GM18508 (cell line): Measurements from ENCODE around the gene OR52A1.
"Not testable (repeated sequence)": the region's sequence is repeated elsewhere in the genome, so short reads cannot be mapped to it uniquely, and the experiment has no call there.

ENCODE experiments used
- ATAC-seq: cut with Tn5 transposase; IDR thresholded peaks from one replicate; pipeline ENCODE4 v1.9.1; 2021; ENCODE audit warnings: moderate number of reproducible peaks; ENCODE audit not compliant: insufficient read depth, unreplicated experiment

OR52A1 gene

GRCh38 chr11:5154657-5155056 lies at the start of gene OR52A1:
OR52A1 (minus strand) TSS chr11:5154757; CDS start chr11:5152369, 2,388 bp downstream.
- no peak for ATAC-seq

- no peak for ATAC-seq
Measured at GRCh38 chr11:5203366-5203765, 48.8 kb upstream of the OR52A1 start.

GRCh38 chr11:5200582-5200981 lies 46.0 kb upstream of the OR52A1 start, which contains the start of gene OR51V1:
OR51V1 (minus strand) TSS chr11:5200682; CDS start chr11:5200682, 0 bp downstream.
- no peak for ATAC-seq

- ATAC-seq: no peak
Measured at GRCh38 chr11:5198285-5198684, 43.7 kb upstream of the OR52A1 start.

GRCh38 chr11:5197536-5197935 lies 43.0 kb upstream of the OR52A1 start:
- ATAC-seq: no peak

GRCh38 chr11:5196731-5197130 lies 42.2 kb upstream of the OR52A1 start:
- ATAC-seq: no peak

GRCh38 chr11:5196067-5196466 lies 41.5 kb upstream of the OR52A1 start:
- ATAC-seq: no peak

- ATAC-seq: no peak
Measured at GRCh38 chr11:5192738-5193137, 38.2 kb upstream of the OR52A1 start.

GRCh38 chr11:5188201-5188600 lies 33.6 kb upstream of the OR52A1 start:
- no peak for ATAC-seq

- ATAC-seq: no peak
Measured at GRCh38 chr11:5178046-5178837, 23.7 kb upstream of the OR52A1 start.

GRCh38 chr11:5174934-5175333 lies 20.4 kb upstream of the OR52A1 start:
- no peak for ATAC-seq

- no peak for ATAC-seq
Measured at GRCh38 chr11:5171856-5172255, 17.3 kb upstream of the OR52A1 start.

GRCh38 chr11:5165898-5166297 lies 11.3 kb upstream of the OR52A1 start:
- ATAC-seq: not testable (repeated sequence)

- not testable (repeated sequence) for ATAC-seq
Measured at GRCh38 chr11:5164807-5165206, 10.2 kb upstream of the OR52A1 start.

GRCh38 chr11:5161045-5161444 lies 6.5 kb upstream of the OR52A1 start:
- ATAC-seq: not testable (repeated sequence)

GRCh38 chr11:5160217-5160616 lies 5.7 kb upstream of the OR52A1 start:
- ATAC-seq: not testable (repeated sequence)

- no peak for ATAC-seq
Measured at GRCh38 chr11:5159806-5160205, 5.2 kb upstream of the OR52A1 start.

GRCh38 chr11:5153574-5154431 lies 754 bp downstream of the OR52A1 start:
- ATAC-seq: no peak

- ATAC-seq: no peak
Measured at GRCh38 chr11:5151713-5152153, 2.8 kb downstream of the OR52A1 start.

- ATAC-seq: not testable (repeated sequence)
Measured at GRCh38 chr11:5144206-5144605, 10.4 kb downstream of the OR52A1 start.

GRCh38 chr11:5137996-5138395 lies 16.6 kb downstream of the OR52A1 start, which contains the start of gene OR52A5:
OR52A5 (minus strand) TSS chr11:5138356; CDS start chr11:5132642, 5,714 bp downstream.
- ATAC-seq: no peak
